GM12878 (cell line): Measurements from ENCODE around the gene ANKRD33B. TPM values are rescaled to one million over a fixed set of nuclear protein-coding genes. Genes with fewer than 3 reads are reported as not detected.

Experiments
- ATAC-seq: fragments of 200-7000 bp; cut with Tn5 transposase; 3 replicates; pipeline ENCODE4 v1.9.1; 2020; ENCODE audit warnings: mild to moderate bottlenecking, moderate library complexity
- BruUV-seq: library from RNA; stranded (reverse); fragments of 400-500 nt; replicated peaks from 2 replicates; lab custom pipeline; 2021; lab: Mats Ljungman, UMichigan
- CTCF ChIA-PET: fragments of 300-600 bp; sonication (Branson Sonifier 250); formaldehyde crosslinking; extraction: SDS; loops from one replicate; lab custom pipeline; 2021; ENCODE audit warnings: inconsistent platforms; lab: Yijun Ruan, JAX
- POLR2A ChIA-PET: fragments of 350-600 bp; formaldehyde crosslinking; extraction: SDS; loops from one replicate; lab custom pipeline; 2021; ENCODE audit warnings: inconsistent platforms; lab: Charles Lee
- RAD21 ChIA-PET: fragments of 300-600 bp; sonication (Branson Sonifier 250); formaldehyde crosslinking; loops from one replicate; lab custom pipeline; 2023; ENCODE audit warnings: antibody characterized with exemption; ENCODE audit not compliant: unreplicated experiment; lab: Charles Lee
- SMC1A ChIA-PET: fragments of 300-600 bp; sonication (Branson Sonifier 250); formaldehyde crosslinking; loops from one replicate; lab custom pipeline; 2023; ENCODE audit not compliant: unreplicated experiment, uncharacterized antibody; lab: Charles Lee
- DNase-seq: peaks from one replicate; pipeline ENCODE4 v3.0.0-alpha.2; 2011; ENCODE audit warnings: low read depth, low spot score
- FAIRE-seq: peaks from 3 replicates; lab custom pipeline; 2011; peaks lifted over from hg19 to GRCh38; lab: Jason Lieb, UNC
- H2AFZ ChIP-seq: 2 replicates; pipeline ENCODE4 v1.6.0; 2011; ENCODE audit warnings: low read depth, low read length, control low read depth; ENCODE audit not compliant: control insufficient read depth
- H3K27ac ChIP-seq: 2 replicates; pipeline ENCODE4 v1.5.1; 2011; ENCODE audit warnings: control low read depth; ENCODE audit not compliant: control insufficient read depth, insufficient read depth
- H3K27me3 ChIP-seq, 2 experiments: replicated peaks in 1 of 2; 2 replicates each; pipeline versions ENCODE4 v1.6.0 to v1.6.1; 2011; ENCODE audit warnings: low read length in 1 of 2; ENCODE audit not compliant: control insufficient read depth in 2 of 2, insufficient read depth in 2 of 2
- H3K36me3 ChIP-seq, 2 experiments: 2 replicates each; pipeline ENCODE4 v1.5.1; 2011; ENCODE audit warnings: low read length in 1 of 2; ENCODE audit not compliant: control insufficient read depth in 2 of 2, insufficient read depth in 2 of 2
- H3K4me1 ChIP-seq: 2 replicates; pipeline ENCODE4 v1.6.1; 2011; ENCODE audit warnings: mild to moderate bottlenecking, low read length, moderate library complexity, mixed read lengths; ENCODE audit not compliant: control insufficient read depth, insufficient read depth
- H3K4me2 ChIP-seq: 2 replicates; pipeline ENCODE4 v1.6.0; 2011; ENCODE audit warnings: control low read depth; ENCODE audit not compliant: control insufficient read depth, insufficient read depth
- H3K4me3 ChIP-seq: fragments of 200-600 bp; sonication (generic); 2 replicates; pipeline ENCODE4 v1.5.1; 2016
- H3K79me2 ChIP-seq: 2 replicates; pipeline ENCODE4 v1.6.0; 2011; ENCODE audit warnings: low read length; ENCODE audit not compliant: control insufficient read depth, insufficient read depth
- H3K9ac ChIP-seq: 2 replicates; pipeline ENCODE4 v1.8.0; 2011; ENCODE audit warnings: low read length, control low read depth, mixed read lengths; ENCODE audit not compliant: control insufficient read depth, insufficient read depth
- H3K9me3 ChIP-seq: replicated peaks from 3 replicates; pipeline ENCODE4 v1.5.1; 2011; ENCODE audit warnings: mild to moderate bottlenecking, low read length; ENCODE audit not compliant: control insufficient read depth, insufficient read depth
- H4K20me1 ChIP-seq: 2 replicates; pipeline ENCODE4 v1.6.0; 2011; ENCODE audit not compliant: control insufficient read depth, insufficient read depth
- BCL3 ChIP-seq: IDR thresholded peaks from 2 replicates; pipeline ENCODE4 v1.6.1; 2011; ENCODE audit warnings: borderline replicate concordance, low read depth, mild to moderate bottlenecking, moderate library complexity, low read length; ENCODE audit not compliant: insufficient read depth, poor library complexity, severe bottlenecking
- CBX3 ChIP-seq: fragments of 200-600 bp; sonication (generic); IDR thresholded peaks from 2 replicates; pipeline ENCODE4 v1.6.1; 2016; ENCODE audit warnings: low read depth, borderline replicate concordance
- EZH2 ChIP-seq: IDR thresholded peaks from 2 replicates; pipeline ENCODE4 v1.6.1; 2012; ENCODE audit warnings: low read depth, mild to moderate bottlenecking, control low read depth, inconsistent platforms, low read length, borderline replicate concordance; ENCODE audit not compliant: control insufficient read depth
- IKZF2 ChIP-seq, 2 experiments: fragments of 450-650 bp; IDR thresholded peaks; 2 replicates each; pipeline ENCODE4 v1.6.1; 2017; ENCODE audit warnings: mild to moderate bottlenecking in 2 of 2, moderate library complexity in 2 of 2
- LARP7 ChIP-seq: fragments of 450-650 bp; IDR thresholded peaks from 2 replicates; pipeline ENCODE4 v1.6.1; 2017; ENCODE audit warnings: mild to moderate bottlenecking
- MTA3 ChIP-seq: IDR thresholded peaks from 2 replicates; pipeline ENCODE4 v1.6.1; 2012; ENCODE audit warnings: low read length, inconsistent platforms, borderline replicate concordance
- RCOR1 ChIP-seq: conservative IDR thresholded peaks from 2 replicates; pipeline ENCODE4 v1.6.1; 2012; ENCODE audit warnings: low read depth, low read length, improper control_type of control experiment
- RELA ChIP-seq: fragments of 450-650 bp; IDR thresholded peaks from 2 replicates; pipeline ENCODE4 v1.8.0; 2014; ENCODE audit warnings: borderline replicate concordance; ENCODE audit not compliant: partially characterized antibody
- RFX5 ChIP-seq: IDR thresholded peaks from 2 replicates; pipeline ENCODE4 v1.6.1; 2011; ENCODE audit warnings: low read depth, low read length, improper control_type of control experiment
- SMAD5 ChIP-seq: IDR thresholded peaks from 2 replicates; pipeline ENCODE4 v1.6.1; 2016; ENCODE audit warnings: antibody characterized with exemption, low read depth
- SP1 ChIP-seq: IDR thresholded peaks from one replicate; pipeline ENCODE4 v1.6.1; 2011; ENCODE audit warnings: low read depth, low read length
- SUPT20H ChIP-seq: IDR thresholded peaks from 2 replicates; pipeline ENCODE4 v1.6.1; 2011; ENCODE audit warnings: low read depth, mild to moderate bottlenecking, low read length, moderate library complexity, borderline replicate concordance; ENCODE audit not compliant: control insufficient read depth
- TCF12 ChIP-seq: IDR thresholded peaks from 2 replicates; pipeline ENCODE4 v1.6.1; 2011; ENCODE audit warnings: low read depth, mild to moderate bottlenecking, low read length
- WGBS: methylation state at CpG from one replicate; pipeline ENCODE4 v1.1.6; 2016; ENCODE audit warnings: low lambda C conversion rate; ENCODE audit not compliant: insufficient replicate concordance, insufficient coverage; ENCODE audit errors: missing lambda C conversion rate; 5-methylcytosine and 5-hydroxymethylcytosine counted together
- in situ Hi-C: fragments of 300-500 bp; cut with MboI; formaldehyde crosslinking; loops from 9 replicates; pipeline ENCODE4 v1.14.3; 2018; ENCODE audit warnings: mixed read lengths
- intact Hi-C: fragments of 100-400 bp; cut with micrococcal nuclease; formaldehyde crosslinking; loops from one replicate; pipeline ENCODE4 v1.14.2; 2022; ENCODE audit not compliant: unreplicated experiment
- polyA plus RNA-seq, 11 experiments: library from polyadenylated mRNA; depleted of rRNA in 4 of 11; unstranded in 6 of 11; stranded (reverse) in 5 of 11; fragments of >200 nt; fragmentation: Nextera tagmentation in 4 of 11; fragmentation: Illumina TruSeq in 1 of 11; extraction: Ambion mirVana in 4 of 11; extraction: Trizol in 1 of 11; gene quantifications; 1 replicate in 1 of 11; 2 replicates in 10 of 11; pipeline versions ENCODE4 v1.2.1 to v1.2.3, GENCODE V29; 2011 to 2016; ENCODE audit warnings: inconsistent platforms in 2 of 11, missing spikeins in 2 of 11, low read depth in 1 of 11
- total RNA-seq, 4 experiments: library from RNA; depleted of rRNA in 3 of 4; stranded (reverse); fragments of >200 nt in 3 of 4; fragmentation: Illumina TruSeq in 1 of 4; extraction: Trizol in 1 of 4; gene quantifications; 2 replicates each; pipeline versions ENCODE4 v1.2.1 to v1.2.3, GENCODE V29; 2013 to 2021
- TF ChIP-seq, protein P1 (sequence below): IDR thresholded peaks from 2 replicates; pipeline ENCODE4 v1.6.1; 2011; ENCODE audit warnings: mild to moderate bottlenecking, low read depth, low read length, moderate library complexity; ENCODE audit not compliant: insufficient replicate concordance
- TF ChIP-seq, protein P2 (sequence below): IDR thresholded peaks from 2 replicates; pipeline ENCODE4 v1.6.1; 2011; ENCODE audit warnings: low read depth, mild to moderate bottlenecking, low read length, moderate library complexity, borderline replicate concordance; ENCODE audit errors: extremely low read depth

ANKRD33B gene
- total and polyA plus RNA-seq, 10 of the 15 experiments (the other 5 are each of a cell fraction or from before 2014, with no cell fraction given), result 4.9 to 61.6 (median 15.6) TPM

DNA sequence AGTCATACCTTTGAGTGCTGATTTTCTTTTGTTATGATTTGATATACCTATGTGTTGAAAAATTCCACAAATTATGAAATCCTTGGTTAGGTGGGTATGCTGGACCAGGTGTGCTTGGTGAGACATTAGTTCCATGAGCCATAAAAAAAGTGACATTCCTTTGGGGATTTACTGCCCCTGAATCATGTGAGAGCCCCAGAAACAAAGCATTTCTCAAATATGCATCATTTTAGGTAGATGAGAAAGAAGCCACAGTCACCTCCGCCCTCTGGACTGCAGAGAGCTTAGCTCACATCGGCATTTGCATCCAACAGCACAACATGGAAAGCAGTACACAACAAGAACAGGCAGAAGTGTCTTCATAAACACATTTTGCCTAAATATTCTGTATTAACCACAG is 141.9 kb downstream of the ANKRD33B start:
- in situ Hi-C loops, result no loop called here
- H3K79me2 ChIP-seq, result peaks cover 6% of the 10 kb centered on the region
- no peak overlapping the region for H3K9ac ChIP-seq

More for the DNA sequence above, 141.9 kb downstream of the ANKRD33B start:
- FAIRE-seq, result no peak
- Histone ChIP-seq H2AFZ (no peak overlapping the region), H3K4me2 (no peak overlapping the region), H3K27me3 (no peaks in the 10 kb centered on the region), H3K27ac (no peak overlapping the region), H3K9me3 (no peaks in the 10 kb centered on the region), H3K36me3 (peaks cover 12% of the 10 kb centered on the region in 2 experiments), H3K4me1 (peaks cover 21% of the 10 kb centered on the region), H4K20me1 (no peaks in the 10 kb centered on the region; the same call in 1 of the 2 replicates), H3K4me3 (no peak overlapping the region)
- no peak for DNase-seq
- BruUV-seq, result no TSS peak
- TF ChIP-seq SUPT20H (no peak), MTA3 (no peak), SP1 (no peak), TCF12 (no peak), CBX3 (no peak), SMAD5 (no peak), IKZF2 (IDR thresholded peaks at IDR 0.05) (no peak), RFX5 (no peak), LARP7 (no peak), BCL3 (no peak), RCOR1 (no peak), RELA (no peak), EZH2 (no peak)
- TF ChIP-seq, protein P1, sequence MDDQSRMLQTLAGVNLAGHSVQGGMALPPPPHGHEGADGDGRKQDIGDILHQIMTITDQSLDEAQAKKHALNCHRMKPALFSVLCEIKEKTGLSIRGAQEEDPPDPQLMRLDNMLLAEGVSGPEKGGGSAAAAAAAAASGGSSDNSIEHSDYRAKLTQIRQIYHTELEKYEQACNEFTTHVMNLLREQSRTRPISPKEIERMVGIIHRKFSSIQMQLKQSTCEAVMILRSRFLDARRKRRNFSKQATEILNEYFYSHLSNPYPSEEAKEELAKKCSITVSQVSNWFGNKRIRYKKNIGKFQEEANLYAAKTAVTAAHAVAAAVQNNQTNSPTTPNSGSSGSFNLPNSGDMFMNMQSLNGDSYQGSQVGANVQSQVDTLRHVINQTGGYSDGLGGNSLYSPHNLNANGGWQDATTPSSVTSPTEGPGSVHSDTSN, result no peak
- TF ChIP-seq, protein P2, sequence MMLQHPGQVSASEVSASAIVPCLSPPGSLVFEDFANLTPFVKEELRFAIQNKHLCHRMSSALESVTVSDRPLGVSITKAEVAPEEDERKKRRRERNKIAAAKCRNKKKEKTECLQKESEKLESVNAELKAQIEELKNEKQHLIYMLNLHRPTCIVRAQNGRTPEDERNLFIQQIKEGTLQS, result no peak
- ChIA-PET CTCF (interaction anchor here (0.9 to 1.0 kb wide), 2 partner anchors 17 to 78 kb away, joined by 3 to 4 read pairs; no protein-coding TSS in a partner anchor), SMC1A (interaction anchor here (0.5 to 1.0 kb wide), 5 partner anchors 20 to 1538 kb away, joined by 3 to 4 read pairs (median 3); no protein-coding TSS in a partner anchor), RAD21 (interaction anchor here (0.8 kb wide), 1 partner anchor 8 kb away, joined by 3 read pairs; no protein-coding TSS in a partner anchor), POLR2A (interaction anchor here (0.6 to 1.2 kb wide), 3 partner anchors 51 to 263 kb away, joined by 3 read pairs; no protein-coding TSS in a partner anchor)
- WGBS, result 100% methylated on average over 2 of the region's 2 CpGs
- intact Hi-C loops, result no loop called here
- no peak for ATAC-seq
